NT2/D1 (cell line): Measurements from ENCODE around the gene NBPF20.
"Not testable (repeated sequence)": the region's sequence is repeated elsewhere in the genome, so short reads cannot be mapped to it uniquely, and the experiment has no call there.

Experiments used
- SUZ12 ChIP-seq: IDR thresholded peaks from 2 replicates; pipeline ENCODE4 v1.6.1; 2011; ENCODE audit not compliant: insufficient read length, insufficient read depth; ENCODE audit errors: extremely low read depth
- YY1 ChIP-seq: IDR thresholded peaks from 2 replicates; pipeline ENCODE4 v1.6.1; 2011; ENCODE audit not compliant: insufficient read length, insufficient read depth

DNA sequence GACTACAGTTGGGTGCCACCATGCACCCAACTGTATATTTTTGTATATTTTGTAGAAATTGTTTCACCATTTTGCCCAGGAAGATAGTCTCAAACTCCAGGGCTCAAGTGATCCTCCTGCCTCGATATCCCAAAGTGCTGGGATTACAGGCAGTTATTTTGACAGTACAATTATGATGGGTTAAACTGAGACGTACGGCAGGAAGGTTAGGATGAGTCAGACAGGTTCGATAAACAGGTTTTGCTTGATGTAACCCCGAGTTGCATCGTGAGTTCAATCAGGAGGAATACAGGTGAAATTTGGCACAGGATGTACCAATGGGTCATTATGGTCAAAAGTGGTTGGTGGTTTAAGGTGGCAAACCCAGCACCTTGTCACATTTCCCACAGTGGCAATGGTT, 46.0 kb upstream of the NBPF20 start:
- not testable (repeated sequence) for TF ChIP-seq YY1, SUZ12
